ENCODE results near the gene NT5E.

Gene NT5E

GRCh38 chr6:85421181-85421580, 28.7 kb upstream of the NT5E start:
- in situ Hi-C loops (cut with MboI; ENCODE audit: low sequenced_read_pairs): no loop called here

GRCh38 chr6:85421972-85422371, 27.9 kb upstream of the NT5E start:
- in situ Hi-C loops (cut with MboI; ENCODE audit: low sequenced_read_pairs): no loop called here

GRCh38 chr6:85422996-85423395, 26.9 kb upstream of the NT5E start:
- in situ Hi-C loops (cut with MboI; ENCODE audit: low sequenced_read_pairs): no loop called here

GRCh38 chr6:85424981-85425380, 24.9 kb upstream of the NT5E start:
- in situ Hi-C loops (cut with MboI; ENCODE audit: low sequenced_read_pairs): no loop called here

- in situ Hi-C loops (cut with MboI; ENCODE audit: low sequenced_read_pairs): no loop called here
Measured at GRCh38 chr6:85425997-85426396, 23.9 kb upstream of the NT5E start.

- in situ Hi-C loops (cut with MboI; ENCODE audit: low sequenced_read_pairs): no loop called here
Measured at GRCh38 chr6:85428486-85428885, 21.4 kb upstream of the NT5E start.

GRCh38 chr6:85429346-85429745, 20.5 kb upstream of the NT5E start:
- in situ Hi-C loops (cut with MboI; ENCODE audit: low sequenced_read_pairs): no loop called here

- in situ Hi-C loops (cut with MboI; ENCODE audit: low sequenced_read_pairs): no loop called here
Measured at GRCh38 chr6:85431271-85431670, 18.6 kb upstream of the NT5E start.

GRCh38 chr6:85432554-85432953, 17.3 kb upstream of the NT5E start:
- in situ Hi-C loops (cut with MboI; ENCODE audit: low sequenced_read_pairs): no loop called here

- in situ Hi-C loops (cut with MboI; ENCODE audit: low sequenced_read_pairs): no loop called here
Measured at GRCh38 chr6:85435851-85436250, 14.0 kb upstream of the NT5E start.

GRCh38 chr6:85436411-85436810, 13.5 kb upstream of the NT5E start:
- in situ Hi-C loops (cut with MboI; ENCODE audit: low sequenced_read_pairs): no loop called here

- in situ Hi-C loops (cut with MboI; ENCODE audit: low sequenced_read_pairs): no loop called here
Measured at GRCh38 chr6:85436939-85437495, 12.9 kb upstream of the NT5E start.

GRCh38 chr6:85443349-85444117, 6.3 kb upstream of the NT5E start:
- in situ Hi-C loops (cut with MboI; ENCODE audit: low sequenced_read_pairs): no loop called here

GRCh38 chr6:85449388-85449817, 480 bp upstream of the NT5E start:
- in situ Hi-C loops (cut with MboI; ENCODE audit: low sequenced_read_pairs): no loop called here

GRCh38 chr6:85451565-85452306, 1.9 kb downstream of the NT5E start:
- in situ Hi-C loops (cut with MboI; ENCODE audit: low sequenced_read_pairs): no loop called here

- in situ Hi-C loops (cut with MboI; ENCODE audit: low sequenced_read_pairs): no loop called here
Measured at GRCh38 chr6:85452441-85452881, 2.6 kb downstream of the NT5E start.

GRCh38 chr6:85453052-85453451, 3.2 kb downstream of the NT5E start:
- in situ Hi-C loops (cut with MboI; ENCODE audit: low sequenced_read_pairs): no loop called here

GRCh38 chr6:85453490-85453889, 3.6 kb downstream of the NT5E start:
- in situ Hi-C loops (cut with MboI; ENCODE audit: low sequenced_read_pairs): no loop called here

- in situ Hi-C loops (cut with MboI; ENCODE audit: low sequenced_read_pairs): no loop called here
Measured at GRCh38 chr6:85455471-85456026, 5.7 kb downstream of the NT5E start.

GRCh38 chr6:85456782-85457181, 6.9 kb downstream of the NT5E start:
- in situ Hi-C loops (cut with MboI; ENCODE audit: low sequenced_read_pairs): no loop called here

GRCh38 chr6:85458184-85458583, 8.3 kb downstream of the NT5E start:
- in situ Hi-C loops (cut with MboI; ENCODE audit: low sequenced_read_pairs): no loop called here

GRCh38 chr6:85458782-85459181, 8.9 kb downstream of the NT5E start:
- in situ Hi-C loops (cut with MboI; ENCODE audit: low sequenced_read_pairs): no loop called here
